ENCODE results near the gene ESPL1. TPM values are rescaled to one million over a fixed set of nuclear protein-coding genes. Genes with fewer than 3 reads are reported as not detected.

The ESPL1 gene
- total and polyA plus RNA-seq, 7 donors, result under 0.01 to 7.6 (median 1.9) TPM

- H3K27ac ChIP-seq, result no peak overlapping the region
- no peaks in the 10 kb centered on the region for H3K36me3 ChIP-seq
- peaks cover 0 to 72% (median 52%) of the 10 kb centered on the region in 3 donors for H3K27me3 ChIP-seq
- H3K4me1 ChIP-seq, result no peaks in the 10 kb centered on the region
- 78 to 87% methylated on average over 8 of the region's 8 CpGs for WGBS, 2 donors
- TF ChIP-seq POLR2A (IDR thresholded peaks at IDR 0.05) (no peak), EP300 (IDR thresholded peaks at IDR 0.05) (no peak), POLR2AphosphoS5 (IDR thresholded peaks at IDR 0.05) (no peak)
- TF ChIP-seq, protein P1, sequence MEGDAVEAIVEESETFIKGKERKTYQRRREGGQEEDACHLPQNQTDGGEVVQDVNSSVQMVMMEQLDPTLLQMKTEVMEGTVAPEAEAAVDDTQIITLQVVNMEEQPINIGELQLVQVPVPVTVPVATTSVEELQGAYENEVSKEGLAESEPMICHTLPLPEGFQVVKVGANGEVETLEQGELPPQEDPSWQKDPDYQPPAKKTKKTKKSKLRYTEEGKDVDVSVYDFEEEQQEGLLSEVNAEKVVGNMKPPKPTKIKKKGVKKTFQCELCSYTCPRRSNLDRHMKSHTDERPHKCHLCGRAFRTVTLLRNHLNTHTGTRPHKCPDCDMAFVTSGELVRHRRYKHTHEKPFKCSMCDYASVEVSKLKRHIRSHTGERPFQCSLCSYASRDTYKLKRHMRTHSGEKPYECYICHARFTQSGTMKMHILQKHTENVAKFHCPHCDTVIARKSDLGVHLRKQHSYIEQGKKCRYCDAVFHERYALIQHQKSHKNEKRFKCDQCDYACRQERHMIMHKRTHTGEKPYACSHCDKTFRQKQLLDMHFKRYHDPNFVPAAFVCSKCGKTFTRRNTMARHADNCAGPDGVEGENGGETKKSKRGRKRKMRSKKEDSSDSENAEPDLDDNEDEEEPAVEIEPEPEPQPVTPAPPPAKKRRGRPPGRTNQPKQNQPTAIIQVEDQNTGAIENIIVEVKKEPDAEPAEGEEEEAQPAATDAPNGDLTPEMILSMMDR (IDR thresholded peaks at IDR 0.05), result no peak
- H3K4me3 ChIP-seq, result no peak overlapping the region
- H3K9me3 ChIP-seq, result no peaks in the 10 kb centered on the region
- intact Hi-C loops (cut with DNase I), result no loop called here
- no peak for DNase-seq
Measured at GRCh38 chr12:53334822-53335221, 66.7 kb downstream of the ESPL1 start.

DNA sequence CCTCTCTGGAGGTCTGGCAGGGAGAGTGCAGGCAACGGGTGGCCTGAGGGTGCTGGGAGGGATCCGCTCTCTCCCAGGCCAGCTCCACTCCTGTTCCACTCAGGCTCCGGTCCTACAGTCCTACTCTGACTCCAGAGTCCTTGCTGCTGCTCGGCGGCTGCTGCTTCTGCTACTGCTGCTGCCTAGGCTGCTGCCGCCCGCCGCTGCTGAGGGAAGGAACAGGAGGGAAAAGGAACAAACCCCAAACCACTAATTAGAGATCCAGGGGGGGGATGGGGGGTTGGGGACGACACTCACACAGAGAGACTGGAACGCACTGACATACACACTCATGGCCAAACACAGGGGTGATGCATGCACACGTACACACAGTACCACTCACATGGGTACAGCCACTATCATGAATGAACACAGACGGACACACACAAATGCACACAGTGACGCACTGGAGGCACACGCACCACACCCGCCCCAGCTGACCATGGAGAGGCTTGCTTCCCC lies 68.1 kb downstream of the ESPL1 start, which contains the start of gene SP7:
Gene SP7 (minus strand): TSS at position 174 of the 501 bp plus-strand sequence. CDS start 708 bp downstream, outside the sequence.
- H3K4me1 ChIP-seq, result no peaks in the 10 kb centered on the region
- H3K27me3 ChIP-seq, result peaks cover 0 to 72% (median 52%) of the 10 kb centered on the region in 3 donors
- no peak within 1 kb of the TSS for H3K4me3 ChIP-seq
- no peak within 1 kb of the TSS for H3K27ac ChIP-seq
- no peaks in the 10 kb centered on the region for H3K36me3 ChIP-seq
- TF ChIP-seq EP300 (IDR thresholded peaks at IDR 0.05) (no peak), POLR2A (IDR thresholded peaks at IDR 0.05) (no peak), POLR2AphosphoS5 (IDR thresholded peaks at IDR 0.05) (no peak)
- H3K9me3 ChIP-seq, result no peaks in the 10 kb centered on the region
- no peak for DNase-seq
- 41 to 54% methylated on average over 15 of the region's 15 CpGs for WGBS, 2 donors
- intact Hi-C loops (cut with DNase I), result no loop called here

DNA sequence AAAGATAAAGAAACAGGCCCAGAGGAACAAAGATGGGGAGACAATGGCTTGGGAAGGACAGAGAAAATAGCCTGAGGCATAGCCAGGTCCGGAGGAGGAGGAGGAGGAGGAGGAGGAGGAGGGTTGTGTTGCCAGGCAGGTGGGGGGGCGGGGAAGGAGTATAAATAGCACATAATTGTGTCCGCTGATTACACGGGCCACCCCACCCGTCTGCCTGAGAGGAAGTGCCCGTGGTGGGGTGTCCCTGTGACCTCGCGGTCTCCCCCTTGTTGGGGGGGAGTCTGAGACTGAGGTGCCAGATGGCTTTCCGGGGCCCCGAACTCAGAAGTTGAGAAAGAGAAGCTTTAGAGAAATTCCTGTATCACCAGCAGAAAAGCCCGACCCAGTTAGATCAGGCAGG lies 69.9 kb downstream of the ESPL1 start:
- no peak overlapping the region for H3K4me3 ChIP-seq
- TF ChIP-seq POLR2AphosphoS5 (IDR thresholded peaks at IDR 0.05), result no peak
- TF ChIP-seq EP300 (IDR thresholded peaks at IDR 0.05), result no peak
- TF ChIP-seq, protein P1 (IDR thresholded peaks at IDR 0.05), result no peak
- no peak for TF ChIP-seq POLR2A (IDR thresholded peaks at IDR 0.05)
- H3K9me3 ChIP-seq, result no peaks in the 10 kb centered on the region
- peaks cover 0 to 58% (median 46%) of the 10 kb centered on the region in 3 donors for H3K27me3 ChIP-seq
- H3K36me3 ChIP-seq, result no peaks in the 10 kb centered on the region
- no peak for DNase-seq
- no peaks in the 10 kb centered on the region for H3K4me1 ChIP-seq
- intact Hi-C loops (cut with DNase I), result no loop called here
- WGBS, 2 donors, result 24 to 34% methylated on average over 11 of the region's 11 CpGs
- no peak overlapping the region for H3K27ac ChIP-seq

DNA sequence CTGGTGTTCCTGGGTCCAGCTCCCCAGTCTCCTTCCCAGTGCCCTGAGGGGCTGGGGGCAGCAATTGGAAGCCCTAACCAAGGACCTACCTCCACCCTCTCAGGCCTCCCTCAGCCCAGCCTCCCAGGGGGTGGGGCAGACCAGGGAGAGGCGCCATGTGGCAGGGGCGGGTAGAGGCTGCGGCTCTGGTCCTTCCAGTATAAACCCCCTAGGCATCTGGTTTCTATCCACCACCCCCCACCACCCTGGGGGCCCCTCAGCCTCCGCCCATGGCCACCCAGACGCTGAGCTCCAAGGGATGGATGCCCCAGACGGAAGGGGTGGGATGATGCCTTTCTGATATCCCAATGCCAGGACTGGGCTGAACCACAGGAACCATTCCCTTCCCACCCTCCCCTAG lies 70.8 kb downstream of the ESPL1 start:
- Histone ChIP-seq H3K4me3 (no peak overlapping the region), H3K27ac (no peak overlapping the region), H3K9me3 (no peaks in the 10 kb centered on the region), H3K4me1 (peaks cover 0 to 1% (median 0%) of the 10 kb centered on the region in 4 donors), H3K27me3 (peaks cover 0 to 50% (median 44%) of the 10 kb centered on the region in 3 donors), H3K36me3 (no peaks in the 10 kb centered on the region)
- no peak for DNase-seq
- WGBS, 2 donors, result 37 to 58% methylated on average over 6 of the region's 6 CpGs
- TF ChIP-seq POLR2AphosphoS5 (IDR thresholded peaks at IDR 0.05) (no peak), EP300 (IDR thresholded peaks at IDR 0.05) (no peak), POLR2A (IDR thresholded peaks at IDR 0.05) (no peak)
- TF ChIP-seq, protein P1 (IDR thresholded peaks at IDR 0.05), result no peak
- intact Hi-C loops (cut with DNase I), result no loop called here

DNA sequence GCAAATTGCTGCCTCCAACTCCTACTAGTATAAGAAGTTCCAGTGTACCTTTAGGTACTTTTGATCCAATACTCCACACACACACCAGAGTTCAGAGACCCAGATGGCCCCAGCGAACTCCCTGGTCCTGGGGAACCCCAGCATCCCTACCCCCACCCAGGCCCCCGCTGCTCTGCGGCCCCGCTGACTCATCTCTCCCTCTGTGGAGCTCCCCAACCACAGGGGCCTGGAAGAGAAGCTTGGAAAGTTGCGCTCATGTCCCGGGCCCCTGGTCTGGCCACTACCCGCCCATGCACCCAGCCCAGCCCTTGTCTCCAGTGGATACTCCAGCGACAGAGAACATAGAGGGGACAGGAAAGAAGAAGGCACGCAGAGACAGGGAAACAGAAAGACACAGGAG lies 72.3 kb downstream of the ESPL1 start:
- WGBS, 2 donors, result 76 to 82% methylated on average over 9 of the region's 9 CpGs

More for the DNA sequence above, 72.3 kb downstream of the ESPL1 start:
- Histone ChIP-seq H3K27ac (no peak overlapping the region), H3K36me3 (no peaks in the 10 kb centered on the region), H3K9me3 (no peaks in the 10 kb centered on the region), H3K4me1 (peaks cover 0 to 10% (median 7%) of the 10 kb centered on the region in 4 donors), H3K27me3 (peaks cover 0 to 38% (median 34%) of the 10 kb centered on the region in 3 donors), H3K4me3 (no peak overlapping the region)
- no peak for DNase-seq
- intact Hi-C loops (cut with DNase I), result no loop called here
- TF ChIP-seq POLR2A (IDR thresholded peaks at IDR 0.05), result no peak
- TF ChIP-seq POLR2AphosphoS5 (IDR thresholded peaks at IDR 0.05), result no peak
- TF ChIP-seq, protein P1 (IDR thresholded peaks at IDR 0.05), result no peak
- TF ChIP-seq EP300 (IDR thresholded peaks at IDR 0.05), result no peak

Other genes with a start within 250 kb of the ESPL1 start
- 100 to 1,000 TPM; 109 to 117 (median 113) TPM for gene TNS2, start 218.2 kb upstream of the ESPL1 start, total RNA-seq
- gene TNS2, start 218.2 kb upstream of the ESPL1 start, polyA plus RNA-seq, result 10 to 100 TPM; 12.5 to 60.1 (median 47.4) TPM
- gene SPRYD3, start 188.9 kb upstream of the ESPL1 start, total RNA-seq, result 10 to 100 TPM; 31.9 to 41.4 (median 35.7) TPM
- 10 to 100 TPM; 20.1 to 33.4 (median 27.0) TPM for gene SPRYD3, start 188.9 kb upstream of the ESPL1 start, polyA plus RNA-seq
- 100 to 1,000 TPM; 127 to 444 (median 384) TPM for gene IGFBP6, start 170.6 kb upstream of the ESPL1 start, total RNA-seq
- gene IGFBP6, start 170.6 kb upstream of the ESPL1 start, polyA plus RNA-seq, result 100 to 1,000 TPM in 1 of 3 donors, 10 to 100 TPM in 1, 1 to 10 TPM in 1; 3.0 to 133 (median 35.9) TPM
- under 1 TPM in 2 of 4 donors, not detected in 2; 0.41 to 0.55 TPM for gene SOAT2, start 164.8 kb upstream of the ESPL1 start, total RNA-seq
- under 1 TPM in 1 of 3 donors, not detected in 2; 0.09 TPM for gene SOAT2, start 164.8 kb upstream of the ESPL1 start, polyA plus RNA-seq
- gene ZNF740, start 87.6 kb upstream of the ESPL1 start, total RNA-seq, result 10 to 100 TPM; 10.3 to 16.6 (median 15.8) TPM
- gene ZNF740, start 87.6 kb upstream of the ESPL1 start, polyA plus RNA-seq, result 10 to 100 TPM in 1 of 3 donors, 1 to 10 TPM in 2; 2.3 to 12.0 (median 2.4) TPM
- 10 to 100 TPM; 18.6 to 51.0 (median 26.0) TPM for gene CSAD, start 87.4 kb upstream of the ESPL1 start, total RNA-seq
- gene CSAD, start 87.4 kb upstream of the ESPL1 start, polyA plus RNA-seq, result 10 to 100 TPM in 1 of 3 donors, 1 to 10 TPM in 2; 1.2 to 25.8 (median 1.8) TPM
- 1 to 10 TPM in 3 of 4 donors, under 1 TPM in 1; 0.95 to 2.9 (median 1.3) TPM for gene ITGB7, start 61.0 kb upstream of the ESPL1 start, total RNA-seq
- gene ITGB7, start 61.0 kb upstream of the ESPL1 start, polyA plus RNA-seq, result 10 to 100 TPM in 2 of 3 donors, 1 to 10 TPM in 1; 3.6 to 19.9 (median 13.5) TPM
- gene RARG, start 36.1 kb upstream of the ESPL1 start, total RNA-seq, result 10 to 100 TPM in 3 of 4 donors, 1 to 10 TPM in 1; 9.9 to 17.2 (median 15.4) TPM
- 10 to 100 TPM in 1 of 3 donors, 1 to 10 TPM in 2; 3.2 to 10.3 (median 6.0) TPM for gene RARG, start 36.1 kb upstream of the ESPL1 start, polyA plus RNA-seq
- 1,000 to 10,000 TPM in 2 of 4 donors, 100 to 1,000 TPM in 2; 757 to 1,153 (median 947) TPM for gene PFDN5, start 27.2 kb downstream of the ESPL1 start, total RNA-seq
- gene PFDN5, start 27.2 kb downstream of the ESPL1 start, polyA plus RNA-seq, result 1,000 to 10,000 TPM in 1 of 3 donors, 100 to 1,000 TPM in 2; 759 to 1,604 (median 819) TPM
- 10 to 100 TPM; 43.5 to 55.4 (median 50.2) TPM for gene MYG1, start 31.4 kb downstream of the ESPL1 start, total RNA-seq
- 10 to 100 TPM; 26.1 to 59.6 (median 54.1) TPM for gene MYG1, start 31.4 kb downstream of the ESPL1 start, polyA plus RNA-seq
- 10 to 100 TPM; 38.2 to 62.0 (median 47.4) TPM for gene AAAS, start 53.3 kb downstream of the ESPL1 start, total RNA-seq
- gene AAAS, start 53.3 kb downstream of the ESPL1 start, polyA plus RNA-seq, result 10 to 100 TPM; 10.6 to 35.6 (median 15.0) TPM
- not detected for gene SP7, start 68.1 kb downstream of the ESPL1 start, total RNA-seq
- not detected for gene SP7, start 68.1 kb downstream of the ESPL1 start, polyA plus RNA-seq
- gene SP1, start 111.9 kb downstream of the ESPL1 start, total RNA-seq, result 10 to 100 TPM; 53.2 to 69.8 (median 61.0) TPM
- gene SP1, start 111.9 kb downstream of the ESPL1 start, polyA plus RNA-seq, result 10 to 100 TPM; 11.4 to 32.8 (median 16.0) TPM
- gene AMHR2, start 155.6 kb downstream of the ESPL1 start, total RNA-seq, result not detected
- under 1 TPM in 1 of 3 donors, not detected in 2; 0.60 TPM for gene AMHR2, start 155.6 kb downstream of the ESPL1 start, polyA plus RNA-seq
- 10 to 100 TPM; 46.7 to 68.1 (median 55.1) TPM for gene PRR13, start 173.4 kb downstream of the ESPL1 start, total RNA-seq
- gene PRR13, start 173.4 kb downstream of the ESPL1 start, polyA plus RNA-seq, result 100 to 1,000 TPM; 521 to 955 (median 870) TPM
- 100 to 1,000 TPM; 397 to 661 (median 417) TPM for gene PCBP2, start 183.8 kb downstream of the ESPL1 start, total RNA-seq
- gene PCBP2, start 183.8 kb downstream of the ESPL1 start, polyA plus RNA-seq, result 100 to 1,000 TPM; 333 to 455 (median 401) TPM
- 10 to 100 TPM; 18.5 to 27.4 (median 25.0) TPM for gene MAP3K12, start 231.2 kb downstream of the ESPL1 start, total RNA-seq
- gene MAP3K12, start 231.2 kb downstream of the ESPL1 start, polyA plus RNA-seq, result 10 to 100 TPM in 1 of 3 donors, 1 to 10 TPM in 2; 1.6 to 10.1 (median 4.8) TPM
- 10 to 100 TPM; 16.1 to 29.9 (median 19.4) TPM for gene TARBP2, start 233.0 kb downstream of the ESPL1 start, total RNA-seq
- gene TARBP2, start 233.0 kb downstream of the ESPL1 start, polyA plus RNA-seq, result 10 to 100 TPM; 16.2 to 29.4 (median 19.7) TPM
- gene NPFF, start 239.2 kb downstream of the ESPL1 start, total RNA-seq, result not detected
- not detected for gene NPFF, start 239.2 kb downstream of the ESPL1 start, polyA plus RNA-seq

All from sigmoid colon (tissue), 7 donors.